NAMALWA (cell line): ENCODE measurements around the gene GAB2.
"Not testable (repeated sequence)": the region's sequence is repeated elsewhere in the genome, so short reads cannot be mapped to it uniquely, and the experiment has no call there.

ENCODE experiments used
- DNase-seq: peaks from one replicate; pipeline ENCODE4 v3.0.0-alpha.2; 2015; ENCODE audit warnings: low spot score

Gene GAB2

GRCh38 chr11:78187366-78188285 lies 230.0 kb downstream of the GAB2 start:
- DNase-seq = no peak

DNA sequence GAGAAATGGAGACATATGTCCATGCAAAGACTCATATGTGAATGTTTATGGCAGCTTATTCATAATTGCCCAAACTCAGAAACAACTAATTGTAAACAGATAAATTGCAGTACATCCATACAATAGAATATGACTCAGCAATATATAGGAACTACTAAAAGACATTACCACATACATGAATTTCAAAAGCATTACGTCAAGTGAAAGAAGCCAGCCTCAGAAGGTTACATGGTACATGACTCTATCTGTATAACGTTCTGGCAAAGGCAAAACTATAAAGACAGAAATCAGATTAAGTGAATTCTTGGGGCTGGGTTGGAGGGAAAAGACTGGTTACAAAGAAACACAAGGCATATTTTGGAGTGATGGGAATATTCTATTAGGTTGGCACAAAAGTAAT lies 236.4 kb downstream of the GAB2 start:
- DNase-seq = no peak

- DNase-seq = no peak
Observed at GRCh38 chr11:78180751-78181150, 236.9 kb downstream of the GAB2 start.

GRCh38 chr11:78179459-78180071 lies 238.1 kb downstream of the GAB2 start:
- DNase-seq = no peak

- DNase-seq = no peak
Observed at GRCh38 chr11:78177216-78177615, 240.4 kb downstream of the GAB2 start.

DNA sequence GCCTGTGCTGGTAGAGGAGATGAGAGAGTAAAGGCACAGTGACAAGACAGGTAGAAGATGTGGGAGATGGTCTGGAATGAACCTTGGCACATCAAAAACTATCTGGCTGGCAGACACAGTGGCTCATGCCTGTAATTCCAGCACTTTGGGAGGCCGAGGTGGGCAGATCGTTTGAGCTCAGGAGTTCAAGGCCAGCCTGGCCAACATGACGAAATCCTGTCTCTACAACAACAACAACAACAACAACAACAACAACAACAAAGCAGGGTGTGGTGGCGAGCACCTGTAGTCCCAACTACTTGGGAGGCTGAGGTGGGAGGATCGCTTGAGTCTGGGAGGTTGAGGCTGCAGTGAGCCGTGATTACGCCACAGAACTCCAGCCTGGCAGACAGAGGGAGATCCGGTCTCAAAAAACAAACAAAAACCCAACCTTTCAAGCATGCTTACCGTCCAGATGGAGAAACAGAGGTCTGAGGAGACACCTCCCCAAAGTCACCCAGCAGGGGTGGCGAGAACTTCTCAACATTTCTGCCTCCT lies 240.9 kb downstream of the GAB2 start:
- DNase-seq = no peak

GRCh38 chr11:78175862-78176261 lies 241.8 kb downstream of the GAB2 start:
- DNase-seq = not testable (repeated sequence)

- no peak for DNase-seq
Observed at GRCh38 chr11:78171951-78172350, 245.7 kb downstream of the GAB2 start.

DNA sequence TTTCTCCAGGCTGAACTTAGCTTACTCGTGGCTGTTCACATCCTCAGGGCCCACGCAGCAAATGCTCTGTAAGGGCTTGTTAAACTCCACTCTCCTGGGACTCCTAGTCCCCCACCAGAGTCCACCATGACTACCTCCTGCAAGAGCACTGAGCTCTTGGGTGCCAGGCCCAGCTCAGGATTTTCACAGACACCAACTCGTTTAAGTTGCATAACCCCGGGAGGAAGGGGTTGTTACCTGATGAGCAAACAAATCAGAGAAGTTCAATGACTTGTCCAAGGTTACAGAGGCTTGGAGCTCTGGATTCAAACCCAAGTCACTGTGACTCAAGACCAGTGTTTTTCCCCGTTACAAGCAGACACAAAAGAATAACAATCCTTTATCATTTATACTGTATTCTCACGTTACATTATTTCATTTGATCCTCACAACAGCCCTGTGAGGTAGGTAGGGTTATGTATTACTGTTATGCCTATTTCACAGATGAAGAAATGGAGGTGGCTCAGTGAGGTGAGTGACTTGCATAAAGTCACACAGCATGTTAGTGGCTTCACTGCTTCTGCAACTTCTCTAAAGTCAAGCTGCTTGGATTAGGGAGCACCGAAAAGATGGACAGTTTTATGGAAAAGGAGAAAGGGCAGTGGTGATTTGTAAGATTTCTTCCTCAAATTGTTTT lies 246.6 kb downstream of the GAB2 start:
- no peak for DNase-seq

DNA sequence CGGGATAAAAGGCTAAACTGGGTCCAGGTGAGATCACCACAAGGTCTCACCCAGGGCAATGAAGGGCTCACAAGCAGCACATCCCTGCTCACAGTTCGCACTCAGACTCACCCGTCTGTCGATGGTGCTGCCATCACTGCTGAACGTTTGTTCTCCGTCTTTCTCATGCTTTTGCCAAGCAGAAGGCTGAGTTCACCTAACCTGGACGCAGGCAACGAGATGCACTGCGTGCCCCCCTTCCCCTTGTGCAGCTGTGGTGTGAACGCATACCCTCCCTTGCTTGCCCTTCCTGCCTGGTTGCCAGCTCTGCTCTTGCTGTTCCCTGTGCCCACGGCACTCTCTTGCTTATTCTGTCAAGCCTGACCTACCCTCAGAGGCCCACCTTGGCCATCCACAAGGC lies 247.2 kb downstream of the GAB2 start:
- DNase-seq = no peak

- no peak for DNase-seq
Observed at GRCh38 chr11:78168539-78169477, 248.8 kb downstream of the GAB2 start.

- DNase-seq = no peak
Observed at GRCh38 chr11:78166855-78167469, 250.7 kb downstream of the GAB2 start.
